ENCODE data around the gene KRTAP24-1.

KRTAP24-1 gene

GRCh38 chr21:30233228-30234020 lies 49.3 kb downstream of the KRTAP24-1 start:
- no peak for DNase-seq

GRCh38 chr21:30232011-30232410 lies 50.7 kb downstream of the KRTAP24-1 start:
- no peak for DNase-seq

All from stimulated activated CD4-positive, alpha-beta T cell treated with anti-CD3 and anti-CD28 coated beads, Interleukin-4, amount 100 ng/mL, for 4 hours (primary cell).